NCI-H82 (cell line): ENCODE measurements around the gene HINT3.
A peak's percentile ranks its signal among the peaks of the same experiment; 100 is the strongest.
"Not testable (repeated sequence)": the region's sequence is repeated elsewhere in the genome, so short reads cannot be mapped to it uniquely, and the experiment has no call there.

ENCODE experiments used
- DNase-seq: peaks from one replicate; lab custom pipeline; 2025; lab: John Stamatoyannopoulos, UW

The HINT3 gene

DNA sequence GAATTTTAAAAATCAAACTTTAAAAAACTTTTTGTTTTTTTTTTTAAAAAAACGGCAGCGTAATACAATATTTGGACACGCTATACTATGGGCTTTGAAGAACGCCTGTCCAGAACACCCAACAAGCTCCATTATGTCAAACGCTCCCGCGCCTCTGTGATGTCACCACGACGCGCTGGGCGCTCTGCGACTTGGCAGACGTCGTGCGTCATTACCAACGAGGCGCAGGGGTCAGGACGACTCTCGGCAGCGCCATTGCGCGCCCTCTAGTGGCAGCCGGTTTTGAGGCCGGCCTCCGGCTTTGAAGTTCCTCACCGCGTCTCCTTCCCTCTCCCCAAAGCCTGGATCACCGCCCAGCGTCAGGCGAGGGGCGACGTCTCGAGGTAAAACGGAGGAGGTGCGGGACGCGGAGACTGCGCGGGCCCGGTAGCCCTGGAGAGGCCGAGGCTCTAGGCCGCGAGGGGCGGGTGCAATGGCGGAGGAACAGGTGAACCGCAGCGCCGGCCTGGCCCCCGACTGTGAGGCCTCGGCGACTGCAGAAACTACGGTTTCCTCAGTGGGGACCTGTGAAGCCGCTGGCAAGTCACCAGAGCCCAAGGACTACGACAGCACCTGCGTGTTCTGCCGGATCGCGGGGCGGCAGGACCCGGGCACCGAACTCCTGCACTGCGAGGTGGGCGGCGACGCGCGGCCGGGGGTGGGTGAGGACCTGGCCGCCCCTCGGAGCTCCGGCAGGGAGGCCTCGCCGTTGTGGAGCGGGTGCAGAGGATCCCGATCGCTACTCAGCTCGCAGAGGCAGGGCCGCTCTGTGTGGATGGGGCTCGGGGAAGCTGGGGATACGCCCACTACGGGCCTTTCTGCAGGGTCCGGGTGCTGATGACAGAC is at the start of gene HINT3:
TSS of gene HINT3 (plus strand) at position 265 of the 885 bp plus-strand sequence. CDS start at position 473, 208 bp downstream.
- peak; percentile 99 for DNase-seq

DNA sequence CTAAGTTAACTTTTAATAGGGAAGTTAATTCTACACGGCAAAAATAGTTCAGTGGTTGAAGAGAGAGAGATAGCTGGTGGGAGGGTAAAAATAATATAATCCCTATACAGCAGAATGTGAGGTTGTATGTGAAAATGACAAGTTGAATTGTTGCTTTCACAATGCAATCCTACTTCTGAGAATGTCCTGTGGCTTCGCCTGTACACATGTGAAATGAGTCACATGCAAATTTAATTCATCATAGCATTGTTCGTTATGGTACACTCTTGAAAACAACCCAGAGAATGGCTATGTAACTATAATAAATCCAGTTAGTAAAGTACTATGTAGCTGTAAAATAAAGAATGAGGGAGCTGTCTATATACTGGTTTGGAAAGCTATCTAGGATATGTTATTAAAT is 46.0 kb upstream of the HINT3 start:
- DNase-seq, result no peak

DNA sequence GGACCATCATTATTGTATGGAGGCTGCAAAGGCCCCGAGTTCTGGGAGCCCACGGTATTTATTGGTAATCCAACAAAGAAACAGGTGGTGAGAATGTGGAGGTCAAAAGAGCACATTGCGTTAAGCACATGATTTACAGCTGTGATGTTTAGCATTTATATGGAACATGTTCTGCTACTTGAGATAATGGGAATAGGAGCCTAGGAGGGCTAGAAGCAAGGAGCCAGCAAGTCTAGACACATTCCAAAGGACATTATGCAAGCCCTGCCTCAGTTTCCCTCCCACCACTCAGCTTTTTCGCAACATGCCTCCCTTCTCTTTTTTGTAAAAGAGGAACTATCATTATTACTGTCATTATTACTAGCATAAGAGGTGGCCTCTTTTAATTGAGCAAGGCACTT is 45.5 kb upstream of the HINT3 start:
- peak; percentile 95 for DNase-seq

DNA sequence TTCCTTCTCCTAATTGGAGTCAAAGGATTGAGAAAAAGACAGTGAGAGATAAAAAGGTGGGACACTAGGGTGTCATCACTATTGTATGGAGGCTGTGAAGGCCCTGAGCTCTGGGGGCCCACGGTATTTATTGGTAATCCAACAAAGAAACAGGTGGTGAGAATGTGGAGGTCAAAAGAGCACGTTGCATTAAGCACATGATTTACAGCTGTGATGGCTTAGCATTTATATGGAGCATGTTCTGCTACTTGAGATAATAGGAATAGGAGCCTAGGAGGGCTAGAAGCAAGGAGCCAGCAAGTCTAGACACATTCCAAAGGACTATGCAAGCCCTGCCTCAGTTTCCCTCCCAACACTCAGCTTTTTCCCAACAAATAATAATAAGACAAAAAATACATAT is 44.1 kb upstream of the HINT3 start:
- DNase-seq, result peak; percentile 87

DNA sequence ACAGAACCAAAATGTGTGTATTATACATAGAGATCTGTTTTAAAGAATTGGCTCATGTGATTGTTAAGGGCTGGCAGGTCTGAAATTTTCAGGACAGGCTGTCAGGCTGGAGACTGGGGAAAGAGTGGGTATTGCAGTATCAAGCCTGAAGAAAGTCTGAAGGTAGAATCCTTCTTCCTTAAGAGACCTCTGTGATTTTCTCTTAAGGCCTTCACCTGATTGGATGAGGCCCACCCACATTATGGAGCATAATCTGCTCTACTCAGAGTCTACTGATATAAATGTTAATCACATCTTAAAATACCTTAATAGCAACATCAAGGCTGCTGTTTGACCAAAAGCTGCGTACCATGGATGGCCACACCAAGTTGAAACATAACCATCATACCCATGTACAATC is 43.4 kb upstream of the HINT3 start:
- DNase-seq, result no peak

DNA sequence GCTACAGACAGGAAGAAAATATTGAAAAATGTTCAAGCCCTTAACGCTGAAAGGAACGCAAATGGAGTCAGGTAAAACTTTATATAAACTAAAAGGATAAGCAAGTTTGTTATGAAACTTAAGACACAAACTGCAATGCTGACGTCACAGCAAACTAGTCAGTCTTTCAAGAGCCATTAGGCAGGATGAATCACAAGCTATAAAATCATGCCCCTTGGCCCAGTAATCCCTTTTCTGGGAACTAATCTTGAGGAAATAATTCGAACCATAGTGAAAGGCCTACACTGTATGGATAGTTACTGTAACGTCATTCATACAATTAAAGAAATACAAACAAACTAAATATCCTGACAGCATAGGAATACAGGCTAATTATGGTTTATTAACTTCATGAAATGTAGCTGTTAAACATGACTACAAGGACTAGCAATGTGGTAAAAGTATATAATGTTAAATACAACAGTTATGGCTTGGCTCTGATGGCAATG is 42.7 kb upstream of the HINT3 start:
- DNase-seq, result peak; percentile 81

DNA sequence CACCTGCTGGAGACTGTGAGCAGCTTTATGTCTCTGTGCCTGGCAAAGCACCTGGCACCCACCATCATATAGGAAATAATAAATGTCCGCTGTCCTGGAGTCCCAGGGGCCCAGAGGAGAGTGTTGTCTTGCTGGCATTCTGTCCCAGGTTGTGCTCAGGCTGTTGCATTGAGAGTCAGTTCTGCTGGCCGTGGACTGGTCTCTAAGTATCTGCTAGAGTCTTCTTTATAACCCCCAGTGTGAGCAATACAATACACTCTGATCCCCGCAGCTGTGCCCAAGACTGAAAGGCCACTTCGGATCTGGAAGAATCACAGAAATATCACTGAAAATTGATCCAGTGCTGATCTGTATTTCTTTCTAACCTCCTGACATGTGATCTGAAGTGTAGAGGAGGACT is 38.3 kb upstream of the HINT3 start:
- no peak for DNase-seq

DNA sequence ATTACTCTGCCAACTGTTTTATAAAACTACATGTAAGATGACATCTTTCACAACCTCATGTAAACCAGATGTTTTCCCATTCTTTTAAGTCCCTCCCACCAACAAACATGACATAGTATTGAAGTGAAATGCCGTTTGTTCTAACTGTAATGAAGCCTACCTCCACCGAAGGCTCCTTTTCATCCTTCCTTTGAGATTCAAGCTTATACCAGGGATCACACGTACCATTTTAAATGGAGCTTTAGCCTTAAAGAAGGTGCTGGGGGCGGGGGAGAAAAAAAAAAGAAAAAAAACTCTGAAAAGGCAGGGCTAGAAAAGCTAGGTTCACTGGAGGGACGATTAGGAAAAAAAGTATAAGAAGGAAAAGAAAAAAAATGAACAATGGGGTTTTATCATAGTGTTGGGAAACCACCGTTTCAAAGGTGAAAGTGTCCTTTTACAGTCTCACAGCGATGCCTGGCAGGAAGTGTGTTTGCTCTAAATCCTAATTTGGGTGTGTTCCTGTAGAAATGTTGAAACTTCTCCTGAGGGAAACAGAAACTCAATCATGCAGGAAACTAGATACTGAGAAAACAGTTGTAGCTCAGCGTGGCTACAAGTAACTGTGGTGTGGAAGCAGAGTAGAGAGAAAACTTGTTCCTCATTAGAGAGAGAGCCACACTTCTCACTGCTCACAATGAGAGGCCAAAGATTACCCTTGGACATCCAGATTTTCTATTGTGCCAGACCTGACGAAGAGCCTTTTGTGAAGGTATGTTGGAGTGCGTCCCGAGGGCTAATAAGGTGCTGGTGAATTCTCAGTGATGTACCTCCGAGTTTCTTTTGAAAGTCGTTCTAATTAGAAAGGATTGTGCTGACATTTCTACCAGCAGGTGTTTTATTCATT is 37.6 kb upstream of the HINT3 start:
- DNase-seq, result no peak

DNA sequence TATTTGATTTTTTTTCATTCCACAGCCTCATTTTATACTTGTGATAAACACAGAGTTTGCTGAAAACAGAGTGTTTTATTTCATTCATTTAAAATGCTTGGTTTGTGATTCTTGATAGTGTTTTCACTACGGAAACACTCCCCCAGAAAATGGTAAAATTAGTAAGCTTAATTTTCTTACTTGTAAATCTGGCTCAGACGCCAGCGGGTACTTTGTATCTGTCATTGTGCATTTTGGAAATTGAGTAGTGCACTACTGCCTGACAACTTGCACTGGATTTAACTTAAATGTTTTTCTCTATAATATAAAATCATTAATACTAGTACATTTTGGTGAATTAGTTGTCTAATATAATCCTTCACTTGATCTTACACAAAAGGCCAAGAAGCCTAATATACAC is 37.0 kb upstream of the HINT3 start:
- DNase-seq, result no peak

DNA sequence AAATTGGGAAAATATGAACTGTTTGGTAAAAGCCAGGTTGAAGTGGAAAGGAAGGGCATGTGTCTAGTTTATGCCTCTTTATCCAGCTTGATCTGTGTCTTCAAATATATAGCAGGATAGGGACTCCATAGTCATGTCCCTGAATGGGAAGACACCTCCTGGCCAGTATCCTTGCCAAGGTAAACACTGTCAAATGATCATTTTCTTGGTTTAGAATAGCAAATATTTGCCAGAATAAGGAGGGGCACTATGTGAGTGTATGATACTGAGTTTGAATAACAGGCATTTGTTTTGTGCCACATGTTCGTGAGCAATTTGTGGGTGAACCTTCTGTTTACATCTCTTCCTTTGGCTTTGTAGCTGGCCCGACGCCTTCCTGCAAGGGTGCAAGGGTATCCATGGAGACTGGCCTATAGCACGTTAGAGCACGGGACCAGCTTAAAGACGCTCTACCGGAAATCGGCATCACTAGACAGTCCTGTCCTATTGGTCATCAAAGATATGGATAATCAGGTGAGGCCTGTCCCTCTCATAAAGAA is 34.2 kb upstream of the HINT3 start:
- DNase-seq, result no peak

DNA sequence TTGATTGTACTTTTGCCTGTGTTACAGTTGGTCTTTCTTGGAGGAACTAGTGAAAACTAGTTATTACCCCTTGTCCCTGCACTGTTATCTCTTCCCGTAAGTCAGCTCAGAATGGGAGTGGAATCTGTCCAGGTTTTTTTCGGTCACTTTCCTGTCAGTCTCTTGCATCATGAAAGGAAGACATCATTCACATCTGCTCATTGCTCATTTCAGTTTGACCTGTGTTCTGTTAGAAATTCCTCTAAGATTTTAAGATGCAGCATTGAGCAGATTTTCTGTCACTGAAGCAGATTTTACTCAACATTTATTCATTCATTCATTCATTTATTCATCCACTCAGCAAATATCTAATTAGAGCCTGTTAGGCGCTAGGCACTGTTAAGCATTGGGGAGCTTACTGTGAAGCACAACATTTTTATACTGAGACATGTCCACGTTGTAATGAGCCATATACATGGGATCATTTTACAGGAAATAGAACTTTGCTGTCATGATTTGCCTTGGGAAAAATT is 33.1 kb upstream of the HINT3 start:
- DNase-seq, result no peak

DNA sequence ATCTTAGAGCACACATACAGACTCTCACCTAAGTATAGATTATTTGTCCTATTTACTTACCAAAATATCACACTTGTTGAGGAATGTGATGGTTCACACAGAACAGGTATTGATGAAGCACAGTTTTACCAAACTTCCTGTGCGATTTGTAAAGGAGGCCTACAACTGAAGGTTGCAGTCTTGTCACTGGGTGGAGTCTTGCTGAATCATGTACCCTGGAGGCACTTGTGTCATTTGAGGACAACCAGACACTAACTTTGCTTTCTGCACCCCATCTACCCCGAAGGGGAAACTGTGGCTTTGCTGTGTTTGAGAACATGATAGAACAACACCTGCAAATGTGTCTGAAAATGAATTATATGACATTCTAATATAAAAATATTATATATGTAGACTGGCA is 32.4 kb upstream of the HINT3 start:
- DNase-seq, result no peak

DNA sequence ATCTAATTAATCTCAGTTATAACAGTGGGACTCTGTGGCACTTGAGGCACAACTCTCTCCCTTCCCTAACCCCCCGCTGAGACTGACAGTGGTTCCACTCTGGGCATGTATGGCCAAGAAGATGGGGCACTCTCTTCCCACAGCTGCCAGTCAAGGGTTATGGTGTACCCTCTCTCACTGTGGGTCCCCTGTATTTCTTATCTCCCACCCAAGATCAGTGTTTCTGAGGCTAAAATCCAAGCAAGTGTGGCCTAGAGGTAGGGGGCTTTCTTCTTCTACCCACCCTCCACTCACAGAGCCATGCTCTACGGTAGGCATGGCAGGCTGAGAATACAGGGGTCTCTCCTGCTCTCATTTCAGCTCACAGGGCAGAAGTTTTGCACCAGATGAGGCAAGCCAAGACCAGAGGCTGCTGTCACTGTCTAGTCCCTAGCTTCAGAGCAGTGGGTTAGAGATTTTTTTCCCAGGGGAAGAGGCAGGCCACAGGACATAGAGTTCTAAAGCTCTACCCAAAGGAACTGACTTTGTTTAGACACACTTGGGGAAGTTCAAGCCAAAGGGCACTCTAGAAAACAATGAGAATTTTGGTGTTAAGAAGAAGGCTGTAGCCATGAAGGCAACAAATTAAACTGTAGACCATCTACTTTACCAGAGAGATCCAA is 31.7 kb upstream of the HINT3 start:
- no peak for DNase-seq

DNA sequence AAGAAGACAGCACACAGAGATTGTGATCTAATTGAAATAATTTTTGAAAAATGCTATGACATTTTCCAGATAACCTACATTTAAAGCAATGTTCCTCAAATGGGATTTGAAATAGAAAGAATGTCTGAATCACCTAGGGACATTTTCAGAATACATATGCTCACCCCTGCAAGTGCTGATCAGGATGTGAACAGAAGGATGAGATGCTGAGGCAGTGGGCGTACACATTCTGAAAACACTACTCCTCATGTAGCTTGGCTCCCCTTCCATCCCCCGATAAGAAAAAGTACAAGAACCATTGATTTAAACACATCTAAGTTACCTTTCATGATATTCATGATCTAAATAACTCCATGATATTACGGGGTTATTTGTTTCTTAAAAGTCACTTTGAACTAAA is 29.9 kb upstream of the HINT3 start:
- no peak for DNase-seq

DNA sequence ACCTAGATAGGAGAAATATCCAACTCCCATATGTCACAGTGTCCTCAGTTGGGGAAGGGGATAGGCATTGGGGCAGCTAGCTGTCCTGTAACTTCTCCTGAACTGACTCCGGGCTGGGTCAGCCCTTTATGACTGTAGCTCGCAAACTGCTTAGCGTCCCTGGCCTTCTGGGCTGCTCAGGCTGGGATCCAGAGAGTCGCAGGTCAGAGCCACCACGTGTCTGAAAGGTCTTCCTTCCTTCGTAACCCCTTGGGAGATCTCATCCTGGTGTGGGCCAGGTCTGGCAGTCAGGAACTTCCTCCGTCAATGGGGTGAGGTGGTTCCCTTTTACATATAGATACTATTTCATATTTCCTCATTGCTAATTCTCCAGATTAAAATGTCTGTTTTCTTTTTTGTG is 28.8 kb upstream of the HINT3 start:
- no peak for DNase-seq

DNA sequence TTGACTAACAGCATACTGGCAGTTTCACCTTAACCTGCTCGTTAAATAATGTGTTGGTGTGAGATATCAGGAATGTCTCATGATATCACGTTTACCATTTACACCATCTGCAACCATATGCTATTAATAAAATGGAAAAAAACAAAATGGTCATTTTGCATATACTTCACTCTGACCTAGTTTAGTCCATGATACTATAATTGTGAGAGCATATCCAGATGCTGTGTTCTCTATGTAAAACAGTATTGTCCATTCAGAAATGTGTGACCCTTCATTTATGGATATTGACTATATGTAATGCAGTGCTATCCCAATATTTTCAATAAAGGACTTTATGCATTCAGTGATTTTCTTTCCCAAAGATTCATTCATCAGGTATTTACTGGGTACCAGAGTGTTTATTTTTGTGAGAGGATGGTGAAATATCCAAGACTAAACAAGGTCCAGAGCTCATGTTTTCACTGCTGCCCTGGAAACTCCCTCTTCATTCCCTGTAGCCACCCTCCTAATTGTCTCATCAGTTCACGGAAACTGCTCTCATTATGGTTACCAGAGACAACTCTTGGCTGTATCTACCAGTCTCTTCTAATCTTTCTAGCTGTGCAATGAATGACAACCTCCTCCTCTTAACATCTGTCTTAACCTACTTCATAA is 25.7 kb upstream of the HINT3 start:
- no peak for DNase-seq

DNA sequence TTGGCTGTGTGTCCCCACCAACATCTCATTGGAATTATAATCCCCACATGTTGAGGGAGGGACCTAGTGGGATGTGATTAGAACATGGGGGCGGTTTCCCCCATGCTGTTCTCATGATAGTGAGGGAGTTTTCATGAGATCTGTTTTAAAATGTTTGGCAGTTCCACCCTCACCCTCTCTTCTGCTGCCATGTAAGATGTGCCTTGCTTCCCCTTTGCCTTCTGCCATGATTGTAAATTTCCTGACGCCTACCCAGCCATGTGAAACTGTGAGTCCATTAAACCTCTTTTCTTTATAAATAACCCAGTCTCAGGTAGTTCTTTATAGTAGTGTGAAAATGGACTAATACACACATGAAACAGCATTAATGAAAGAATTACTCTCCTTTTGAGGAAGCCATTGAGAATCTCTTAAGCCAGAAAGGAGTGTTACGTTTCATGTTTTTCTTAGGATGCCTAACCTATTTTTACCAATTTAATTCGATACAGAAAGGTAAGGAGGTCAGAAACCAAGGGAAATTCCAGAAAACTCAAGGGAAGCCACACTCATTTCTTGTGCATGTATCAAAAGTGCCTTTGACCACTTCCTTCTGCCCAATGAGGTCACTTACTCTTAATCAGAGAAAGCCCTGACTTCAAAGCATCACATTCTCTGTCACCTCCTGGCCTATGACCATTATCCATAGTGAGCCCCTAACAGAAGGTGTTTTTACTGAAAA is 24.7 kb upstream of the HINT3 start:
- DNase-seq, result no peak

DNA sequence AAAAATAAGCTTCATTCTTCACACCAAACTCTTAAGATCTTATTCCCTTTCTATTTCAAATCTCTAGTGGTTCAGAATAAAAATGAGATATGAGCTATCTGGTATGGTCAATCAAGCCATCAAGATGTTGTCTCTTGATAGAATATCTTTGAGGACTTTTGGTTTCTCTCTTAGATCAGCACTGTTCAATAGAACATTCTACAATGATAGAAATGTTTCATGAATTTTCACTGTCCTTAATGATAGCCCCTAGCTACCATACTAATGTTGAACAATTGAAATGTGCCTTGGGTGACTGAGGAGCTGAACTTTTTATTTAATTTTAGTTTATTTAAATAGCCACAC is 24.1 kb upstream of the HINT3 start:
- no peak for DNase-seq

DNA sequence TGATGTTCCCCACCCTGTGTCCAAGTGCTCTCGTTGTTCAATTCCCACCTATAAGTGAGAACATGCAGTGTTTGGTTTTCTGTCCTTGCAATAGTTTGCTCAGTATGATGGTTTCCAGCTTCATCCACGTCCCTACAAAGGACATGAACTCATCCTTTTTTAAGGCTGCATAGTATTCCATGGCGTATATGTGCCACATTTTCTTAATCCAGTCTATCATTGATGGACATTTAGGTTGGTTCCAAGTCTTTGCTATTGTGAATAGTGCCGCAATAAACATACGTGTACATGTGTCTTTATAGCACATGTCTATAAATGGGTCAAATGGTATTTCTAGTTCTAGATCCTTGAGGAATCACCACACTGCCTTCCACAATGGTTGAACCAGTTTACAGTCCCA is 21.1 kb upstream of the HINT3 start:
- DNase-seq, result not testable (repeated sequence)

DNA sequence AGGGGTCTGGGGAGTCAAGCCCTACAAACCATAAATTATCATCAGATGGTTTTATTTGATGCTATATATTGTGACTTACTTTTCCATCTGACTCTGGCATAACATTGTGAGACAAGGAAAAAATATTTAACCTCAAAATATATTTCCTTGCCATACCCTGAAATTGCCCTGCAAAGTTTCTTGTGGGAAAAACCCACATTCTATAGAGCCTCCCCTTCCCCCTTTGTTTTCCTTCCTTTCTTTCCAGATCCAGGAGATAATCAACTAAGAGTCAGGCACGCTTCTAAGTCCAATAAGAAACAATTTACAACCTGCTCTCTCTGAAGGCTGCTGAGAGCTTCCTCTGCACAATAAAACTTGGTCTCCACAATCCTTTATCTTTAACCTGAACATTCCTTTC is 17.5 kb upstream of the HINT3 start:
- no peak for DNase-seq

DNA sequence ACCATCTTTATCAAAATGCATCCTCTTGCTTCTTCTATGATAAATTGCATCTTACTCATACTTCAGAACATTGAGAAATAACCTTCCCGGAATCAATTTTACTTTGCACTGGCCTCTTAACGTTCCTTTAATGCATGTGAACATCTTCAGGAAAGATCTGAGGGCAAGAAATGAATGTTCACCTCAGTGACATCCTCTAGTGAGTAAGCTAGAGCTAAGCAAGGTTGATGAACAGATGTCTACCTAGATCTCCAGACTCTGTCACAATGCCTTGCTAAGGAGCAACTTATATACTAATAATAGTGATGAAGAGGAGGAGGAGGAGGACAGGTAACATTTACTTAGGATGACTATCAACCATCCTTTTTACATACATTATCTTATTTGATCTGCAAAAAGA is 16.8 kb upstream of the HINT3 start:
- no peak for DNase-seq
